D721Med (cell line): ENCODE data around the gene NT5C1B.

ENCODE experiments used
- DNase-seq: peaks from one replicate; pipeline ENCODE4 v3.0.0; 2011; ENCODE audit warnings: low spot score; ENCODE audit not compliant: insufficient read length
- FAIRE-seq: peaks from 2 replicates; lab custom pipeline; 2011; peaks lifted over from hg19 to GRCh38; lab: Jason Lieb, UNC
- CTCF ChIP-seq: IDR thresholded peaks from 2 replicates; pipeline ENCODE4 v1.5.1; 2012; ENCODE audit warnings: mild to moderate bottlenecking, control low read depth; ENCODE audit not compliant: insufficient read depth; ENCODE audit errors: missing control alignments

The NT5C1B gene

GRCh38 chr2:18545384-18545783, 44.0 kb downstream of the NT5C1B start:
- no peak for DNase-seq
- no peak for TF ChIP-seq CTCF
- no peak for FAIRE-seq

- FAIRE-seq (peak; percentile 32), DNase-seq (no peak)
Measured at GRCh38 chr2:18544171-18544570, 45.2 kb downstream of the NT5C1B start.

GRCh38 chr2:18540872-18541271, 48.5 kb downstream of the NT5C1B start:
- DNase-seq (no peak), FAIRE-seq (no peak)
- TF ChIP-seq CTCF, result no peak

More at GRCh38 chr2:18544171-18544570, 45.2 kb downstream of the NT5C1B start:
- no peak for TF ChIP-seq CTCF

- no peak for TF ChIP-seq CTCF
- no peak for DNase-seq
- no peak for FAIRE-seq
Measured at GRCh38 chr2:18536697-18537096, 52.7 kb downstream of the NT5C1B start.

- no peak for TF ChIP-seq CTCF
- no peak for DNase-seq
- FAIRE-seq, result no peak
Measured at GRCh38 chr2:18536100-18536499, 53.3 kb downstream of the NT5C1B start.

GRCh38 chr2:18531194-18531593, 58.2 kb downstream of the NT5C1B start:
- no peak for FAIRE-seq
- TF ChIP-seq CTCF, result no peak
- DNase-seq, result no peak

- DNase-seq (no peak), FAIRE-seq (no peak)
- no peak for TF ChIP-seq CTCF
Measured at GRCh38 chr2:18527822-18528221, 61.5 kb downstream of the NT5C1B start.
